ENCODE measurements around the gene FOXO6.

DNA sequence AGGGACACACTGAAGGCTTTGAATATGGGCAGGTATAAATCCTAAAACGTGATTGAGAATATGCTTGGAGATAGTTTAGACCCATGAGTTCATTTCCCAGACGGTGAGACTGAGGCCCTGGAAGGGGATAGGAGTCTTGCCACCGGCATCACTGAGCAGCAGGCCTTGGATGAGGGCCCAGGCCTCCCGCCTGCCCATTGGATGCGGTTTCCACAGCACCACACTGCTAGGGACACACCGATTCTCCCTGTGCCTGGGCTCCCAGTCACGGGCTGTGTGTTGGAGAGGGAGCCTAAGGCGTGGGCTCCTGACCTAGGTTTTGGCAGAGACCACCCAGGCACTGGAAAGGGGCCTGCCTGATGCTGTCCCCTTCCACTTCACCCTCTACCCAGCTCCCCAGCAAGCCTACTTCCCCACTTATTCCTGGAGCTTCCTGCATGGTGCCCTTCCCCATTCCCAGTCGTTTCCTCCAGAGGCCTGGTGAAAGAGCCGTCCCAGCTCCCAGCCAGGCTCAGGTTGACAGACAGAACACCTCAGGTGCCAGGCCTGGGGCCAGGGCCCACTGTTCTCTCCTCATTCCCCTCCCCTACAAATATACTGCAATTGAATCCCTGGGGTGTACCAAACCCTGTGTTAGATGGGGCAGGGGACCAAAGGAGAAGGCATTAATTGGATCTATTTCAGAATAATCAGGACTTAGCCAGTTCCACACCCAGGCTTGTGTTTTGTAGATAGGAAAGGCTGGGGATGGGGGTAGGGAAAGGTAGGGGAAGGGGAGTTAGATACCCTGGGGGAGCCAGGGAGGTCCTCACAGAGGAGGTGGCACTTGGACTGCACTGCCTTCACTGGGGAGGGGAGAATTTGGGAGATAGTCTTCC, 3.4 kb downstream of the FOXO6 start:
- TF ChIP-seq POLR2A (IDR thresholded peaks at IDR 0.05) = no peak
- TF ChIP-seq, protein P1, sequence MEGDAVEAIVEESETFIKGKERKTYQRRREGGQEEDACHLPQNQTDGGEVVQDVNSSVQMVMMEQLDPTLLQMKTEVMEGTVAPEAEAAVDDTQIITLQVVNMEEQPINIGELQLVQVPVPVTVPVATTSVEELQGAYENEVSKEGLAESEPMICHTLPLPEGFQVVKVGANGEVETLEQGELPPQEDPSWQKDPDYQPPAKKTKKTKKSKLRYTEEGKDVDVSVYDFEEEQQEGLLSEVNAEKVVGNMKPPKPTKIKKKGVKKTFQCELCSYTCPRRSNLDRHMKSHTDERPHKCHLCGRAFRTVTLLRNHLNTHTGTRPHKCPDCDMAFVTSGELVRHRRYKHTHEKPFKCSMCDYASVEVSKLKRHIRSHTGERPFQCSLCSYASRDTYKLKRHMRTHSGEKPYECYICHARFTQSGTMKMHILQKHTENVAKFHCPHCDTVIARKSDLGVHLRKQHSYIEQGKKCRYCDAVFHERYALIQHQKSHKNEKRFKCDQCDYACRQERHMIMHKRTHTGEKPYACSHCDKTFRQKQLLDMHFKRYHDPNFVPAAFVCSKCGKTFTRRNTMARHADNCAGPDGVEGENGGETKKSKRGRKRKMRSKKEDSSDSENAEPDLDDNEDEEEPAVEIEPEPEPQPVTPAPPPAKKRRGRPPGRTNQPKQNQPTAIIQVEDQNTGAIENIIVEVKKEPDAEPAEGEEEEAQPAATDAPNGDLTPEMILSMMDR (IDR thresholded peaks at IDR 0.05) = no peak

Data from tibial nerve (tissue), 3 donors.